NCI-H82 treated with DMSO at 0.1 percent for 48 hours (cell line): ENCODE results near the gene TSHR.
"Not testable (repeated sequence)": the region's sequence is repeated elsewhere in the genome, so short reads cannot be mapped to it uniquely, and the experiment has no call there.

ENCODE experiments used
- DNase-seq: peaks from one replicate; lab custom pipeline; 2025; ENCODE audit not compliant: unreplicated experiment; lab: John Stamatoyannopoulos, UW

TSHR gene

DNA sequence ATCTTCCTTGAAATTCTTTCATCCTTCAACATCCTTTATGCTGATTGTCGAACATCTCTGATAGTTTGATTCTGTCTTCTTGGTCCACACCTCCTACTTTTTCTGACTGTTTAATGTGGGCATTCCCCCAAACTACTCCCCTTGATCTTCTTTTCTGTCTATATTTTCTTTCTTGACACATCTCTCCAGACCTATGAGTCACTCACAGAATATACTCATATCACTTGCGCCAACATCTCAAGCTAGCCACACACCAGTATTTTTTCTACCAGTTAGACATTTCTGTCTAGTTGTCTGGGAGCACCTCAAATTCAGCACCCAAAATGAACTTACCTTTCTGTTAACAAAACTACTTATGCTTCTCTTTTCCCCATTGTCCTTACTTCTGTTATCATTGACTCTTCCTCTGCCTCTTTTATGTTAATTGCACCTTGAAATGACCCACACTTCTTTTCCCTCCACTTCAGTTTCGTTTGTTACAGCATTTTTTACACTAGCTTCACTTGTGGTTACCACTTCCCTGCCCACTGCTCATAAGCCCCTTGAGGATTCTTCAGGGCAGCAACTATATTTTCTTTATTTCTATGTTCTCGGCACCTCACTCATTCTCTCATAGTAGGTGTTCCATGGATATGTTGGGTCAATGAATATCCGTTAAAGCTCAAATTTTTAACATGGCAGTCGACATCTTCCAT lies 33.5 kb downstream of the TSHR start:
- DNase-seq = no peak

DNA sequence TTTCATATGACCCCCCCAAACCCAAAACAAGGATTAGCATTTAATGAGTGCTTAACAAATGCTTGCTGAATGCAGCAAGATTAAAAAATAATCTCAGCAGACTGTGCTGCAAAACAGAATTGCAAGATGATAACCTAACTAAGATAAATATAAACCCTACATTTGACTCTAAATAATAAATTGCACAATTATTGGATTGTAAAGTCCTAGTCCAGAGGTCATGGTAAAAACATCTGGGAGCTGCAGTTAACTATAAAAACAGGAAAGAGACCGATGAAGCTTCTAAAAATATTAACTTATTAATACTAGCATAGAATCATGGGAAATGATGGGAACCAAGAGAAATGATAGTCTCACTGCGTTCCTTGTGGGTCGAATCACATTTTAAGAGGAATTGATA lies 37.2 kb downstream of the TSHR start:
- no peak for DNase-seq

DNA sequence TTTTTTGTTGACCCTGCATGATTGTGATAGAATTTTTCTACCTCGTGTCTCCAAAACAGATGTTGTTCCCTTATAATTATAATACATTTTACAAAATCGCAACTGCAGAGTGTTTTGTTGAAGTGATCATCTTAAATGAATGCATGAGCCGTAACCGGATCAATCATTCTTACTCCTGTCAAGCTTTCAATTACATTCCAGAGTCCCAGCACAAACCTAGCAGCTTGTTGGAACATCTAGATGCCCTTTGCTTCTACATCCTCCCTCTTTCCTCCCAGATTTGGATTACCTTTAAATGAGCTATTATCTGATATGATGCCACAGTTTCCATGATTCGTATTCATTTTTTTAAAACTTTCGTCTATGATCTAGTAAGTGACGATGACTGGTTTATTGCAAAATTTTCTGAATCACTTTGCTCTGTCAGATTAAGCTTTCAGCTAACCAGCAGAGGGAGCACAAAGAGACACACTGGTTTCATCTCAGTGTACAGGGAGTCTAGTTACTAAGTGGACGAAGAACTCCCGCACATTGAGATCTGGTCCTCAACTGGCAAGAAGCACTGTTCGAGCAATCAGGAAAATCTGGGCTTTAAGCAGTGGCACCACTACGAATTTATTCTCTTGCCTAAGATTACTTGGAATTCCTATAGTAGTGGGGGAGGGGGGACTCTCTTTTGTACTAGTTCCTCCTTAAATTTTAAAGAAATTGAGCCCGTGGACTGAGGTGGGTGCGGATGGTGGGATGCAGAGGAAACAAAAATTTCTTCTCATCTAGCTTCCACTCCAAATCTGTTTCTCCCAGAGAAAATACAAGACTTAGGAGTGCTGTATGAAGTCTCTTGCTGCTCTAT lies 40.9 kb downstream of the TSHR start:
- DNase-seq = peak; percentile 45

DNA sequence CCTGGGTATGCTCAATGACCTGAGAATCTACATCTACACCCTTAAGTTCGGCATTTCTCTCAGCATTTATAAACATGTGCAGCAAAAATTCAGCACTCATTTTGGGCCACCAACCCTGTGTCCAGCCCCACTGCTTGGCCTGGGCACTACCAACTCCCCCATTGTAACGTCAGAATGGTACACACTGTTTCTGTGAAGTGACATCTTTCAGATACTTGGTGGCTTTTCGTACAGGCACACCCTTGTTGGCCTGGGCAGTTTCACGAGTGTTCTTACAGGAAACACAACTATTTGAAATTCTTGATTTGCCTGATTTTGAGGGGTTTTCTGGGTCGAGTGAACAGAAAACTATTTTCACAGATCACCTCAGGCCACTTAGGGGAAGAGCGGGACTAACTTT lies 46.0 kb downstream of the TSHR start:
- no peak for DNase-seq

DNA sequence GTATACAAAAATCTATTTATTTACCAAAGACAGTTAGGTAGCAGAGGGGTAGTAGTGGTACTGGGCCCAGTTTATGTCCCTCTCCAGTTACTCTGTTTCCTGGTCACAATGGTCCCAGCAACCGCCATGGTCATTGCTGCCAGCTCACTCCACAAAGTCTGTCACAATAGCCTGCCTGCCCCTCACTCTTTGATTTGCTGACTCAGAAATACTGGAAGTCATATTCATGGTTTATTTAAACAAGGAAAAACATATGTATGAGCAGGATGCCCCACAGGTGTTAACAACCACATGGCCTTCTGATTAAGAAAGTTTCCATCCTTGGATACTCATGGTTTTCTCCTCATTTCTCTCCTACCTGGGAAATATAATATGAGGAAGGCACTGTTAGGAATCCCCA lies 49.2 kb downstream of the TSHR start:
- no peak for DNase-seq

DNA sequence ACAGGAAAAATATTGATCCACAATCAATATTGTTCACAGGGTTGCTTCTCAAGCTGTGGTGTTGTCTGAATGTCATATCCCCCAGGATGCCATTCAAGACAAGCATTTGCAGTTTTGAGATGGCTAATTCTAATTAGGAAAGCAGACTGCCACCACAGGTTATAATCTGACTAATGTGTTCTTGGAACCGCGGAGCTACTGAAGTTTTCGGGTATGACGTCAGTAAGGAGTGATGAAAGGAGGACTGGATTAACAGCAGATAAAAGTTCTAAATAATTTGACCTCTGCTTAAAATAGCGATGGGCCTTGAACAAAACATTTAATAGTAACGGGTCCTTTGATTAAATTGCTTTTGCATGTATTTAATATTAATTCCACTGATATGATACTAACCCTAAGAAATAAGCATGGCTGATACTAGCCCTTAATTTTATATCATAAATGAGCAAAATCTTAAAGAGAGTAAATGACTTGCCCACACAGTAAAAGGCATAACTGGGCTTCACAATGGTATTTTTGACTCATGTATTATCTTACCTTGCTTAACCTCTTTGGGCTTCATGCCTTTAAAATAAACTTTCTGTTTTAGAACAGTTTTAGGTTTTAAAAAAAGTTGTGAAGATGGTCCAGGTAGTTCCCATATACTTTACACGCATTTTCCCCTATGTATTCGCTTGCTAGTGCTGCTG lies 50.3 kb downstream of the TSHR start:
- DNase-seq = no peak

DNA sequence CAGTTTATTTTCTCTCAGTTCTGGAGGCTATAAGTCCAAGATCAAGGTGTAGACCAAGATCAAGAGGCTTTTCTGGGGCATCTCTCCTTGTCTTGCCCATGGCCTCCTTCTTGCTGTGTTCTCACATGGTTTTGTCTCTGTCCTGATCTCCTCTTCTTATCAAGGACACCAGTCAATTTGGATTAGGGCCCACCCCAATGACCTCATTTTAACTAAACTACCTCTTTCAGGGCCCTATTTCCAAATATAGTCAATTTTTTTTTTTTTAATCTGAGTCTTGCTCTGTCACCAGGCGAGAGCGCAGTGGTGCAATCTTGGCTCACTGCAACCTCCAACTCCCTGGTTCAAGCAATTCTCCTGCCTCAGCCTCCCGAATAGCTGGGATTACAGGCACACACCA lies 50.8 kb downstream of the TSHR start:
- DNase-seq = no peak

DNA sequence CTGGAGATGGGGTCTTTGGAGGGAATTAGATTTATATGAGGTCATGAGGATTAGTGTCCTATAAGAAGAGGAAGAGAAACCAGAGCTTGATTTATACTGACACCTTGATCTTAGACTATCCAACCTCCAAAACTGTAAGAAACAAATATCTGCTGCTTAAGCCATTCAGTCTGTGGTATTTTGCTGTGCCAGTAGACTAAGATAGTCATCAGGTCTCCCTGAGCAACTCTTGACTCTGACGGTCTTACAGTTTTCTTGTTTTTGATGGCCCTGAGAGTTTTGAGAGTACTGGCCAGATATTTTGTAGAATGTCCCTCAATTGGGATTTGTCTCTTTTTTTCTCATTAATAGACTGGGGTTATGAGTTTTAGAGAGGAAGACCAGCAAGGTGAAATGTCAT lies 51.7 kb downstream of the TSHR start:
- no peak for DNase-seq

DNA sequence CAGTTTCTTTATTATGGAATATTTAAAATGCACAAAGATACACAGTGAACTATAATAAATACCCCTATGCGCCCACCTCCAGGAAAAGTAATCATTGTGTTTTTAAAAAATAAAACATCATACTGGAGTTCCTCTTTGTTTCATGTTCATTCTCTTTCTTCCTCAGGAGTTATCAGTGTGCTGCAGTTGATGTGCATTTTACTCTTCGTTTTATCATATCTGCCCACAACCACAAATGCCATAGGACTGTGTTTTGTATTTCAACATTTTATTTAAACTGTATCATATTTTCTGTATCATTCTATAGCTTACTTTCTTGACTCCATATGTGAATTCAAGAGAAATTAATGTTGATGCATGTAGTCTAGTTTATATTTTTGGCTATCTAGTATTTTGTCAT lies 53.9 kb downstream of the TSHR start:
- no peak for DNase-seq

DNA sequence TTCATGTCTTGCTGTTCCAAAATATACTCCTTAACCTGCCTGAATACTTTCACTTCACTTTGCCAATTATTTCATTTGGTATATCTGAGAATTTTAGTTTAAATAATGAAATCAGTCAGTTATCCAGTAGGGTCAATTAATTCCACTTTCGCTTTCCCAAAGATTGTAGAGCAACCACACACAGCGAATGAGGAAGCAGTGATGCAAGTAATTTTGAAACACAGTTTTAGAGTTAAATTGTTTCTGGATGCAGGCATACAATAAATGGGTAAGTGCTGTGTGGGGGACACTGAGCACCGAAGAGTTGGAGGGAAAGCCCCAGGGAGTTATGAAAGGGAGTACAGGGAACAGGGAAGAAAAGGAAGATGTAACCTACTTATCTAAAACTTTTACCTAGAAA lies 62.8 kb downstream of the TSHR start:
- no peak for DNase-seq

DNA sequence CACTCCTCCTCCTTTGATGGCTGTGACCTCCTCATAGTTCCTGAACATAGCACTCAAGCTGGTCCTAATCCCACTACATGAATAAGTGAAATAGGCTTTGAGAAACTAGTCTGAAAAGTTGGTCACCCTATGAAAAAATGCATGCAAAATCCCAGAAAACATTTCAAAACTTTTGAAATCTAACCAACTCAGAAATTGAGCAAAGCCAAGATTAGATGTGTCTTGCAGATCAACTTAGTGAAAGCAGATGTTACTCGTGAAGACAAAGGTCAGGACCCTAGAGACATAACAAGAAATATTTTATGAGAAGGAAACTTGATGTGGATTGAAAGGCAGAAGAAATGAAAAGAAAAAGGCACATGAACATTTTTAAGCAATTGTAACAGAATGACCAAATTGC lies 63.3 kb downstream of the TSHR start:
- DNase-seq = no peak

DNA sequence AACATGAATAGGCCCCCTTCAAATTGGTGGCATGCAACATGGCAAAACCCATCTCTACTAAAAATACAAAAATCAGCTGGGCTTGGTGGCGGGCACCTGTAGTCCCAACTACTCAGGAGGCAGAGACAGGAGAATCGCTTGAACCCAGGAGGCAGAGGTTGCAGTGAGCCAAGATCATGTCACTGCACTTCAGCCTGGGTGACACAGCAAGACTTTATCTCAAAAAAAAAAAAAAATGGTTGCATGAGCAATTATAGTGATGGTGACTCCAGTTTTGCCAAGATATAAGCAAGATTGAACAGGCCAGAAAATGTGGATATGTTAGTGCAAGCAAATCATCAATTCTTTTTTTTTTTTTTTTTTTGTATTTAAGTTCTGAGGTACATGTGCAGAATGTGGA lies 63.7 kb downstream of the TSHR start:
- not testable (repeated sequence) for DNase-seq

DNA sequence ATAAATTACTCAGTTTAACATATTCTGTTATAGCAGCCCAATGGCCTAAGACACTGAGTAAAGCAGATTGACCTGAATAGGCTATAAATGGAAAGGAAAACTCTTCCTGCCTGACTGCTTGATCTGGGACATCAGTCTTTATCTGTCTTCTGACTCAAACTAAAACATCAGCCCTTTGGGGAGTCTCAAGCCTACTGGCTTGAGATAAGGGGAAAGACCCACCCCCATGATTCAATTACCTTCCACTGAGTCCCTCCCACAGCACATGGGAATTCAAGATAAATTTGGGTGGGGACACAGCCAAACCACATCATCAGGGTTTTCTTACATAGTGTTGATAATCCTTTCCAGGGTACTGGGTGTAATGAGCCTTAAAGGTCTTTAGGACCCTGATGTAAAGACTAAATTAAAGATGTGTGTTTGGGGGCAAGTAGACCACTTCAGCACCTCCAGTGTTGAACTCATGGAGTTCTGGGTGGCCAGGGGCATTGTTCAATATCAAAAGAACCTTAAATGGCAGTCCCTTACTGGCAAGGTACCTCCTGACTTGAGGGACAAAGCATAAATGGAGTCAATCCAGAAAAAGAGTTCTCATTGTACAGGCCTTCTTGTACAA lies 67.8 kb downstream of the TSHR start:
- DNase-seq = no peak

DNA sequence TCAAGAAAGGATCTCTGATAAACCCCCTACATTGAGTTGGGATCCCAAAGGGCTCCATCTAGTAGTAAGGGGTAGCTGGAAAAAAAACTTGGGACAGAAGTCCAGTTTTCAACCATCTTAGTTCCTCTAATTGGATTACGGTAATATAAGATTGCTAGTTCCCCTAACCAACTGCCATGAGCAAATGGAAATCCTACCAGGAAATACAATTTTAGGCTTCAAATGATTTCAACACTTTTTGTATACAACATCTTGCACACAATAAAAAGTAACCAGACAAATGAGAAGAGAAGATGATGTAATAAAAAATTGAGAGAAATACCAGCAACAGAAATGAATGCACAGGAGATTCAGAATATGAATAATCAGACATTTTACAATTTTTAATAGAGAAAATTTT lies 73.0 kb downstream of the TSHR start:
- no peak for DNase-seq

DNA sequence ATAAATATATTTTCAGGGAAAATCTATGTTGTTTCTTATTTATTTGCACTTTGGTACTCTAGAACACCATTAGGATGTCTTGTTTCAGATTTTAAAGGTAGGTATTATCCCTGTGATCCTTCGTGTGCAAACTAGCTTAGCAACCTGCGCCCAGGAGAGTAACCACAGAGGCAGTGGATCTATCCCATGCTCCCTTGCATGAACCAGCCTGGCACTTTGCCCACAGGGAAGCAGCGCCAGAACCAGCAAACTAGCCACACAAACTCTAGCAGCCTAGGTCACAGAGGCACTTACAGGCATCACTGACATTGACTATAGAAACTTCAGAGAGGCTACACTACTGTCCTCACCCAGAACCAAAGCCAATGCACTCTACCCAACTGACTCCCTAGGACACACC lies 76.1 kb downstream of the TSHR start:
- no peak for DNase-seq

DNA sequence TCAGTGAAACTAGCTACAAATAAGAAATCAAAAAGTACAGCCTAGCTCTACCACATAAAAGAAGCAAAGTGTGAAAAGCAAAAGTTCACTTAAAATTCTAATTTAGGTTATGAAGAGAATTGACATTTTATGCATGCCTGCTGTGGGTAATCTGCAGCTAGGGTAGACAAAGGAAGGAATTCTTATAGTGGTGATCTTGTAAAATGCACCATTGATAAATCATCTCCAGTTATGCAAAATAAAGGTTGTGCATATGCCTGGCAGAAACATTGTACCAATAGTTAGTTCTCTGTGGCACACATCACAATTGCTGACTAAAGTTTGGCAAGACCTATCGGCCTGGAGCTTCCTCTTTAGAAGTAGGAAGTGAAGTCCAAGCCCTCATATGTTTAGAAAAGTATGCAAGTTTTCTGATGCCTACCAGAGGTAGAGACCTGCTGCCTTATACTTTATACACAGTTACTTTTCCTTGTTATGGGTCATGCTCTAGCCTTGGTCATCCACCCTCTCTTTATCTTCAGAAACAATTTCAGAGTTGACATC lies 78.3 kb downstream of the TSHR start:
- DNase-seq = no peak

DNA sequence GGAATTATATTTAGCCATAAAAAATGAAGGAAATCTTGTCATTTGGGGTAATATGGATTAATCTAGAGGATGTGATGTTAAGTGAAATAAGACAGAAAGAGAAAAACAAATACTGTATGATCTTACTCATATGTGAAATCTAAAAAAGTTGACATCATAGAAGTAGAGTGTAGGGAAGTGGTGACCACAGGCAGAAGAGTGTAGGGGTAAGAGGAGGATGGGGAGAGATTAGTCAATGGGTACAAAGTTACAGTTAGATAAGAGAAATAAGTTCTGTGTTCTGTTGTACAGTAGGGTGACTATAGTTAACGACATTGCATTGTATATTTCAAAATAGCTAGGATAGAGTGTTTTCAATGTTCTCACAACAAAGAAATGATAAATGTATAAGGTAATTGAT lies 87.0 kb downstream of the TSHR start:
- DNase-seq = no peak

DNA sequence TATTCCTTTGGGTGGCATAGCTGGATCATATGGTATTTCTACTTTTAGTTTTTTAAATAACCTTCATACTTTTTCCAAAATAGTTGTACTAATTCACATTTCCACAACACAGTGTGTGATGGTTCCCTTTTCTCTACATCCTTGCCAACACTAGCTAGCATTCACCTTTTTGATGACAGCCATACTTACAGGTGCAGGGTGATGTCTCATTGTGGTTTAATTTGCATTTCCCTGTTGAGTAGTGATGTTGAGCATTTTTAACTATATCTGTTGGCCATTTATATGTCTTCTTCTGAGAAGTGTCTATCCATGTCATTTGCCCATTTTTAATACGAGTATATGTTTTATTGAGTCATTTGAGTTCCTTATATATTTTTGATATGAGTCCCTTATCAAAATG lies 96.1 kb downstream of the TSHR start:
- DNase-seq = no peak

DNA sequence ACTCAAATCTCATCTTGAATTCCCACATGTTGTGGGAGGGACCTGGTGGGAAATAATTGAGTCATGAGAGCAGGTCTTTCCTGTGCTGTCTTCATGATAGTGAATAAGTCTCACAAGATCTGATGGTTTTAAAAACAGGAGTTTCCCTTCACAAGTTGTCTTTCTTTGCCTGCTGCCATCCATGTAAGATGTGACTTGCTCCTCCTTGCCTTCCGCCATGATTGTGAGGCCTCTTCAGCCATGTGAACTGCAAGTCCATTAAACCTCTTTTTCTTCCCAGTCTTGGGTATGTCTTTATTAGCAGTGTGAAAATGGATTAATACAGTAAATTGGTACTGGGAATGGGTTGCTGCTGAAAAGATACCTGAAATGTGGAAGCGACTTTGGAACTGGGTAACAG lies 98.6 kb downstream of the TSHR start:
- not testable (repeated sequence) for DNase-seq

DNA sequence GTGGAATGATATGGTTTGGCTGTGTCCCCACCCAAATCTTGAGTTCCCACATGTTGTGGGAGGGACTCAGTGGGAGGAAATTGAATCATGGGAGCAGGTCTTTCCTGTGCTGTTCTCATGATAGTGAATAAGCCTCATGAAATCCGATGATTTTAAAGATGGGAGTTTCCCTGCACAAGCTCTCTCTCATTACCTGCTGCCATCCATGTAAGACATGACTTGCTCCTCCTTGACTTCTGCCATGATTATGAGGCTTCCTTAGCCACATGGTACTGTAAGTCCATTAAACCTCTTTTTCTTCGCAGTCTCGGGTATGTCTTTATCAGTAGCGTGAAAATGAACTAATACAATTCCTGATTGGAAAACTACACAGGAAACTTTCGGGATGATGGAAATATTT lies 100.5 kb downstream of the TSHR start:
- DNase-seq = no peak

DNA sequence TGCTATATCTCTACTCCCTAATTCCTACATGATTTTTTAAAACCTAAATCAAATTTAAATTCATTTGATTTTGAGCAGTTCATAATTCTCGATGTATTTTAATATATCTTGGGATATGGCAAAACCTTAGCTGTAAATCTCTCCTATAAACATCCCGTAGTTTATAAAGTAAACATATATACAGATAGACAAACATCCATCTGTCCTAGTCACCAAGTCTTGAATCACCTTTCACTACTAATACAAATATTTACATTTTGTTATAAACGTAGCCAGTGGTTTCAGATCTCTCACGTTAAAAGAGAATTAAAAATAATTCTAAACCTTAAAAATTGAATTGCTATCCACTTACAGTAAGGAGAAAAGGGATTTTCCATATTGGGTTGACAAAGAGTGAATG lies 107.0 kb downstream of the TSHR start:
- no peak for DNase-seq
